ENCODE measurements around the gene TSFM. TPM values are rescaled to one million over a fixed set of nuclear protein-coding genes. Genes with fewer than 3 reads are reported as not detected.
"Not testable (repeated sequence)": the region's sequence is repeated elsewhere in the genome, so short reads cannot be mapped to it uniquely, and the experiment has no call there.

The TSFM gene
- total RNA-seq, 1 experiment from 2014 or later, result 58.5 TPM

- CTCF ChIA-PET, result interaction anchor here (0.8 kb wide), 1 partner anchor 10 kb away, joined by 3 read pairs; the partner anchor contains the start of gene TSFM
- POLR2A ChIA-PET (ENCODE audit: low non-redundant PET), result no interaction called here
- Histone ChIP-seq H3K36me3 (ENCODE audit: insufficient read depth, low read length, poor library complexity, severe bottlenecking) (peaks cover 6% of the 10 kb centered on the region), H3K27ac (ENCODE audit: low read depth, low read length, poor library complexity, severe bottlenecking) (peak within 1 kb of the TSS; percentile 95), H3K27me3 (replicated peaks; ENCODE audit: insufficient read depth, low read depth, low read length, poor library complexity) (no peaks in the 10 kb centered on the region), H3K4me1 (ENCODE audit: insufficient read depth, low read length, poor library complexity, severe bottlenecking) (peaks cover 6% of the 10 kb centered on the region), H3K9me3 (ENCODE audit: low read depth, low read length, poor library complexity, severe bottlenecking) (no peaks in the 10 kb centered on the region), H3K4me3 (ENCODE audit: low read depth, low read length, poor library complexity, severe bottlenecking) (peak within 1 kb of the TSS; percentile 63)
- intact Hi-C loops (cut with micrococcal nuclease; ENCODE audit: unreplicated experiment), result no loop called here
- TF ChIP-seq, protein P1, sequence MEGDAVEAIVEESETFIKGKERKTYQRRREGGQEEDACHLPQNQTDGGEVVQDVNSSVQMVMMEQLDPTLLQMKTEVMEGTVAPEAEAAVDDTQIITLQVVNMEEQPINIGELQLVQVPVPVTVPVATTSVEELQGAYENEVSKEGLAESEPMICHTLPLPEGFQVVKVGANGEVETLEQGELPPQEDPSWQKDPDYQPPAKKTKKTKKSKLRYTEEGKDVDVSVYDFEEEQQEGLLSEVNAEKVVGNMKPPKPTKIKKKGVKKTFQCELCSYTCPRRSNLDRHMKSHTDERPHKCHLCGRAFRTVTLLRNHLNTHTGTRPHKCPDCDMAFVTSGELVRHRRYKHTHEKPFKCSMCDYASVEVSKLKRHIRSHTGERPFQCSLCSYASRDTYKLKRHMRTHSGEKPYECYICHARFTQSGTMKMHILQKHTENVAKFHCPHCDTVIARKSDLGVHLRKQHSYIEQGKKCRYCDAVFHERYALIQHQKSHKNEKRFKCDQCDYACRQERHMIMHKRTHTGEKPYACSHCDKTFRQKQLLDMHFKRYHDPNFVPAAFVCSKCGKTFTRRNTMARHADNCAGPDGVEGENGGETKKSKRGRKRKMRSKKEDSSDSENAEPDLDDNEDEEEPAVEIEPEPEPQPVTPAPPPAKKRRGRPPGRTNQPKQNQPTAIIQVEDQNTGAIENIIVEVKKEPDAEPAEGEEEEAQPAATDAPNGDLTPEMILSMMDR (conservative IDR thresholded peaks at IDR 0.05; ENCODE audit: low read depth, low read length), result no peak
- no peak for TF ChIP-seq EZH2 (IDR thresholded peaks at IDR 0.05; ENCODE audit: borderline replicate concordance, low read depth, low read length, poor library complexity, severe bottlenecking)
- BruUV-seq (replicated peaks), result TSS peak; percentile 38
- peak; percentile 64 for DNase-seq (ENCODE audit: low spot score)
Observed at GRCh38 chr12:57772429-57773322, 9.9 kb upstream of the TSFM start, which contains the start of gene EEF1AKMT3. EEF1AKMT3 (plus strand) TSS chr12:57772614; CDS start chr12:57772725, 111 bp downstream.

- H3K4me1 ChIP-seq (ENCODE audit: insufficient read depth, low read length, poor library complexity, severe bottlenecking); POLR2A ChIA-PET (ENCODE audit: low non-redundant PET); CTCF ChIA-PET; H3K9me3 ChIP-seq (ENCODE audit: low read depth, low read length, poor library complexity, severe bottlenecking); H3K36me3 ChIP-seq (ENCODE audit: insufficient read depth, low read length, poor library complexity, severe bottlenecking); H3K27ac ChIP-seq (ENCODE audit: low read depth, low read length, poor library complexity, severe bottlenecking); H3K27me3 ChIP-seq (replicated peaks; ENCODE audit: insufficient read depth, low read depth, low read length, poor library complexity); H3K4me3 ChIP-seq (ENCODE audit: low read depth, low read length, poor library complexity, severe bottlenecking); BruUV-seq (replicated peaks); intact Hi-C loops (cut with micrococcal nuclease; ENCODE audit: unreplicated experiment); DNase-seq (ENCODE audit: low spot score): not testable (repeated sequence)
Observed at GRCh38 chr12:57774634-57775033, 8.0 kb upstream of the TSFM start.

DNA sequence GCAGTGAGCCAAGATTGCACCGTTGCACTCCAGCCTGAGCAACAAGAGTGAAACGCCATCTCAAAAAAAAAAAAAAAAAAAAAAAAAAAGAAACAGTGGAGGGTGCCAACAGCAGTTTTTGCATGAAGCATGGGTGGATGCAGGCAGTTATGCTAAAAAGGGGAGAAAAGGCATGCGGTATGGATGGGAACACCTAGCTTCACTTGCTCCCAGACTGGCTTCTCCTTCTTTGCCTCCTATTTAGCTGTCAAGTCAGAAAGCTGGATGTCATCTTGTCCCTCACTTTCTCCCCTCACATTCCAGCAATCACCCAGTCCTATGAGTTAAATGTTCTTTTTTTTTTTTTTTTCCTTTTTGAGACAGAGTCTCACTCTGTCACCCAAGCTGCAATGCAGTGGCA lies 7.5 kb upstream of the TSFM start:
- intact Hi-C loops (cut with micrococcal nuclease; ENCODE audit: unreplicated experiment), result no loop called here
- H3K4me3 ChIP-seq (ENCODE audit: low read depth, low read length, poor library complexity, severe bottlenecking), result no peak overlapping the region
- no peaks in the 10 kb centered on the region for H3K36me3 ChIP-seq (ENCODE audit: insufficient read depth, low read length, poor library complexity, severe bottlenecking)
- POLR2A ChIA-PET (ENCODE audit: low non-redundant PET), result interaction anchor here (0.8 kb wide), 1 partner anchor 8 kb away, joined by 8 read pairs; the partner anchor contains the start of gene CYP27B1
- CTCF ChIA-PET, result no interaction called here
- no peak overlapping the region for H3K27ac ChIP-seq (ENCODE audit: low read depth, low read length, poor library complexity, severe bottlenecking)
- peaks cover 5% of the 10 kb centered on the region for H3K4me1 ChIP-seq (ENCODE audit: insufficient read depth, low read length, poor library complexity, severe bottlenecking)
- H3K9me3 ChIP-seq (ENCODE audit: low read depth, low read length, poor library complexity, severe bottlenecking), result no peaks in the 10 kb centered on the region
- no peak for DNase-seq (ENCODE audit: low spot score)
- no TSS peak for BruUV-seq (replicated peaks)
- TF ChIP-seq, protein P1 (conservative IDR thresholded peaks at IDR 0.05; ENCODE audit: low read depth, low read length), result no peak
- TF ChIP-seq EZH2 (IDR thresholded peaks at IDR 0.05; ENCODE audit: borderline replicate concordance, low read depth, low read length, poor library complexity, severe bottlenecking), result no peak
- no peaks in the 10 kb centered on the region for H3K27me3 ChIP-seq (replicated peaks; ENCODE audit: insufficient read depth, low read depth, low read length, poor library complexity)

Data from A673 (cell line).